ENCODE measurements around the gene RAB1A. TPM values are rescaled to one million over a fixed set of nuclear protein-coding genes. Genes with fewer than 3 reads are reported as not detected.
A peak's percentile ranks its signal among the peaks of the same experiment; 100 is the strongest.

The RAB1A gene
- total RNA-seq, 2 experiments from 2014 or later, result 77.1 to 84.8 TPM

DNA sequence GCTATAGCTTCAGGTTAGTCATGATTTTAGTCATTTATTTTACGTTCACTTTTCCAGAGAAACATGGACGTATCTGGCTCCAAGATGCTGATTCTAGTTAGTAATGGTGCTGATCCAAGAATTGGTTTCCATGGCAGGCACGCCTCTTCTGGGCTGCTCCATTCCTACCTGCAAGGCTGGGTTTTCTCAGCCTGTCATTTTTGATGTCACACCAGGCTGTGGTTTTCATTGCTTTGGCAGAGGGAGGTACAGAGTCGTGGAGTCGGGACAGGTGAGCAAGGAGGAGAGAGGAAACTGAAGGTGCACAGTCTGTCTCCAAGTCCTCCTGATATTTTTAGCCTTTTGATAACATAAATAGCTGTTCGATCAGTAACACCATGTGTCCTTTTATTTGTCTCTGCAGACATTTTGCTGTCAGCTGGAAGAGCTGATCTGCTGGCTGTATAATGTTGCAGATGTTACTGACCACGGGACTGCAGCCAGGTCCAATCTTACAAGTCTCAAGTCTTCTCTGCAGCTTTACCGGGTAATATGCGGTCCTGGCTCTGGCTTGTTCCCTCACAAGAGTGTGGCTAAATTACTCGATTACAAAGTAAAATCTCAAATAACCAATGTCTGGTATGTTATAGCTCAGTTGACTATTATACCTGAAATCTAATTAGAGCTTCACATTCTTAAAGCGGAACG lies 55.9 kb downstream of the RAB1A start:
- DNase-seq, result no peak
- H3K27me3 Mint-ChIP-seq, result no peaks in the 10 kb centered on the region
- no peaks in the 10 kb centered on the region for H3K9me3 Mint-ChIP-seq (ENCODE audit: low read depth)
- peak overlapping the region; percentile 3 for H3K27ac Mint-ChIP-seq
- peaks cover 14% of the 10 kb centered on the region for H3K36me3 Mint-ChIP-seq (ENCODE audit: low read depth)
- POLR2A ChIA-PET, result interaction anchor here (0.7 kb wide), 1 partner anchor 72 kb away, joined by 3 read pairs; no protein-coding TSS in a partner anchor
- CTCF ChIA-PET, result interaction anchor here (1.1 to 2.6 kb wide), 6 partner anchors 9 to 94 kb away, joined by 3 to 9 read pairs (median 4); no protein-coding TSS in a partner anchor
- no peak for ATAC-seq
- intact Hi-C loops (cut with DNase I, micrococcal nuclease), result no loop called here
- H3K4me1 Mint-ChIP-seq, result peaks cover 10% of the 10 kb centered on the region
- H3K4me3 Mint-ChIP-seq, result no peak overlapping the region

DNA sequence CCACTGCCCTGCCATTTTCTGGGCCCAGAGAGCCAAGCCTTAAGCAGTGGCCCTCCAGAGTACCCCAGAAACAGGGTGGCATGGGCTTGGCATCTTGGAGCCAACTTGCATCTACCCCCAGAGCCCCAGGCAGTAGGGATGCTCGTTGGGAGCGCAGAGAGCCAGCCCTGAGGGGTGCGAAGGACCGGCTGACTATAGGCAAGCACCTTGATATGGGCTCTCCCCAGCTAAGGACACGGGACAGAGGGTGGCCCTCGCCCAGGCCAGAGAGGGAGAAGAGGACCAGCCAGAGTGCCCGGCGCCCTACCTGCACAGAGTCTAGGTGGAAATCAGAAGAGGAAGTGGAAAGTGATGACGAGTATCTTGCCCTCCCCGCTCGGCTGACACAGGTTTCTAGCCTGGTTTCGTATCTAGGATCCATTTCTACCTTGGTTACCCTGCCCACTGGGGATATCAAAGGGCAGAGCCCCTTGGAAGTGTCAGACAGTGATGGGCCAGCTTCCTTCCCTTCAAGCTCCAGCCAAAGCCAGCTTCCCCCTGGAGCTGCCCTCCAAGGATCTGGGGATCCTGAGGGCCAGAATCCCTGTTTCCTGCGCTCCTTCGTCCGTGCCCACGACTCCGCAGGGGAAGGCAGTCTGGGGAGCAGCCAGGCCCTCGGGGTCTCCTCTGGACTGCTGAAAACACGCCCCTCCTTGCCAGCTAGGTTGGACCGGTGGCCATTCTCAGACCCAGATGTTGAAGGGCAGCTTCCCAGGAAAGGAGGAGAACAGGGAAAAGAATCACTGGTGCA lies 57.5 kb downstream of the RAB1A start:
- ChIA-PET POLR2A (interaction anchor here (0.5 kb wide), 1 partner anchor 64 kb away, joined by 7 read pairs; no protein-coding TSS in a partner anchor), CTCF (interaction anchor here (1.1 kb wide), 1 partner anchor 96 kb away, joined by 3 read pairs; no protein-coding TSS in a partner anchor)
- no peaks in the 10 kb centered on the region for H3K27me3 Mint-ChIP-seq
- intact Hi-C loops (cut with DNase I, micrococcal nuclease), result no loop called here
- H3K36me3 Mint-ChIP-seq (ENCODE audit: low read depth), result peaks cover 14% of the 10 kb centered on the region
- no peak overlapping the region for H3K4me3 Mint-ChIP-seq
- DNase-seq (no peak), ATAC-seq (no peak)
- H3K27ac Mint-ChIP-seq, result no peak overlapping the region
- no peaks in the 10 kb centered on the region for H3K9me3 Mint-ChIP-seq (ENCODE audit: low read depth)
- peaks cover 22% of the 10 kb centered on the region for H3K4me1 Mint-ChIP-seq

- Mint-ChIP-seq H3K27ac (no peak overlapping the region), H3K36me3 (ENCODE audit: low read depth) (peaks cover 14% of the 10 kb centered on the region), H3K4me1 (peaks cover 29% of the 10 kb centered on the region), H3K4me3 (no peak overlapping the region), H3K27me3 (no peaks in the 10 kb centered on the region), H3K9me3 (ENCODE audit: low read depth) (no peaks in the 10 kb centered on the region)
- no peak for ATAC-seq
- ChIA-PET CTCF (interaction anchor here (0.7 kb wide), 3 partner anchors 10 to 115 kb away, joined by 3 to 6 read pairs (median 3); no protein-coding TSS in a partner anchor), POLR2A (no interaction called here)
- intact Hi-C loops (cut with DNase I, micrococcal nuclease), result no loop called here
- DNase-seq, result no peak
These were observed 58.3 kb downstream of the RAB1A start for GRCh38 chr2:65071499-65072180.

- H3K27me3 Mint-ChIP-seq, result no peaks in the 10 kb centered on the region
- H3K27ac Mint-ChIP-seq, result peak overlapping the region; percentile 85
- peaks cover 31% of the 10 kb centered on the region for H3K4me1 Mint-ChIP-seq
- ChIA-PET CTCF (interaction anchor here (0.6 to 1.7 kb wide), 6 partner anchors 9 to 116 kb away, joined by 3 to 6 read pairs (median 3); no protein-coding TSS in a partner anchor), POLR2A (interaction anchor here (0.6 kb wide), 1 partner anchor 124 kb away, joined by 3 read pairs; no protein-coding TSS in a partner anchor)
- H3K4me3 Mint-ChIP-seq, result no peak overlapping the region
- intact Hi-C loops (cut with DNase I, micrococcal nuclease), result no loop called here
- H3K36me3 Mint-ChIP-seq (ENCODE audit: low read depth), result peaks cover 14% of the 10 kb centered on the region
- no peak for ATAC-seq
- no peak for DNase-seq
- no peaks in the 10 kb centered on the region for H3K9me3 Mint-ChIP-seq (ENCODE audit: low read depth)
These were observed 59.0 kb downstream of the RAB1A start for GRCh38 chr2:65070856-65071255.

- peak; percentile 42 for DNase-seq
- Mint-ChIP-seq H3K27me3 (no peaks in the 10 kb centered on the region), H3K9me3 (ENCODE audit: low read depth) (no peaks in the 10 kb centered on the region), H3K36me3 (ENCODE audit: low read depth) (peaks cover 14% of the 10 kb centered on the region), H3K4me3 (no peak overlapping the region), H3K4me1 (peaks cover 36% of the 10 kb centered on the region), H3K27ac (peak overlapping the region; percentile 85)
- ATAC-seq, result peak; percentile 67
- ChIA-PET POLR2A (interaction anchor here (0.6 kb wide), 1 partner anchor 124 kb away, joined by 3 read pairs; no protein-coding TSS in a partner anchor), CTCF (interaction anchor here (0.6 to 1.7 kb wide), 3 partner anchors 11 to 99 kb away, joined by 3 to 5 read pairs (median 3); no protein-coding TSS in a partner anchor)
- intact Hi-C loops (cut with DNase I, micrococcal nuclease), result no loop called here
These were observed 59.6 kb downstream of the RAB1A start for GRCh38 chr2:65070172-65070830.

GRCh38 chr2:65069439-65069824 lies 60.5 kb downstream of the RAB1A start:
- CTCF ChIA-PET, result interaction anchor here (1.3 to 1.7 kb wide), 2 partner anchors 100 to 118 kb away, joined by 3 to 5 read pairs; no protein-coding TSS in a partner anchor
- POLR2A ChIA-PET, result interaction anchor here (0.7 kb wide), 1 partner anchor 161 kb away, joined by 4 read pairs; no protein-coding TSS in a partner anchor

GRCh38 chr2:65067806-65068553 lies 61.9 kb downstream of the RAB1A start:
- no peak for ATAC-seq

More at GRCh38 chr2:65069439-65069824, 60.5 kb downstream of the RAB1A start:
- no peaks in the 10 kb centered on the region for H3K9me3 Mint-ChIP-seq (ENCODE audit: low read depth)
- DNase-seq, result no peak
- peak overlapping the region; percentile 12 for H3K27ac Mint-ChIP-seq
- peaks cover 42% of the 10 kb centered on the region for H3K4me1 Mint-ChIP-seq
- no peak overlapping the region for H3K4me3 Mint-ChIP-seq
- peaks cover 14% of the 10 kb centered on the region for H3K36me3 Mint-ChIP-seq (ENCODE audit: low read depth)
- ATAC-seq, result no peak
- intact Hi-C loops (cut with DNase I, micrococcal nuclease), result no loop called here
- H3K27me3 Mint-ChIP-seq, result no peaks in the 10 kb centered on the region

GRCh38 chr2:65064728-65065552 lies 65.0 kb downstream of the RAB1A start:
- no peaks in the 10 kb centered on the region for H3K27me3 Mint-ChIP-seq
- DNase-seq (peak; percentile 66), ATAC-seq (peak; percentile 84)
- no peaks in the 10 kb centered on the region for H3K9me3 Mint-ChIP-seq (ENCODE audit: low read depth)
- peak overlapping the region; percentile 35 for H3K4me3 Mint-ChIP-seq
- no peaks in the 10 kb centered on the region for H3K36me3 Mint-ChIP-seq (ENCODE audit: low read depth)
- intact Hi-C loops (cut with DNase I, micrococcal nuclease), result loop anchor here (1.0 to 5.0 kb wide), 8 partner anchors 66 to 508 kb away; partner anchors contain the start of genes ACTR2 (in 2 of the 2) and RAB1A (in 2 of the 2)
- ChIA-PET POLR2A (interaction anchor here (0.6 to 1.8 kb wide), 7 partner anchors 9 to 541 kb away, joined by 3 to 14 read pairs (median 4); partner anchors contain the start of genes CEP68 and RAB1A), CTCF (interaction anchor here (0.6 to 4.2 kb wide), 44 partner anchors 9 to 510 kb away, joined by 3 to 60 read pairs (median 4); partner anchors contain the start of genes ACTR2, CEP68 and RAB1A)
- peak overlapping the region; percentile 76 for H3K27ac Mint-ChIP-seq
- H3K4me1 Mint-ChIP-seq, result peaks cover 44% of the 10 kb centered on the region

More at GRCh38 chr2:65067806-65068553, 61.9 kb downstream of the RAB1A start:
- Mint-ChIP-seq H3K27ac (peak overlapping the region; percentile 76), H3K36me3 (ENCODE audit: low read depth) (peaks cover 6% of the 10 kb centered on the region), H3K27me3 (no peaks in the 10 kb centered on the region), H3K9me3 (ENCODE audit: low read depth) (no peaks in the 10 kb centered on the region), H3K4me3 (no peak overlapping the region), H3K4me1 (peaks cover 47% of the 10 kb centered on the region)
- intact Hi-C loops (cut with DNase I, micrococcal nuclease), result no loop called here
- ChIA-PET CTCF (interaction anchor here (0.5 to 1.4 kb wide), 7 partner anchors 9 to 119 kb away, joined by 3 to 4 read pairs (median 3); partner anchors contain the start of gene CEP68), POLR2A (interaction anchor here (0.5 to 1.1 kb wide), 3 partner anchors 12 to 791 kb away, joined by 3 to 4 read pairs (median 4); partner anchors contain the start of gene RAB1A)
- DNase-seq, result no peak

Data from activated CD4-positive, alpha-beta T cell treated with anti-CD3 and anti-CD28 coated beads for 36 hours (primary cell).